AG08395 (cell line): ENCODE results near the gene SPDYE1.
"Not testable (repeated sequence)": the region's sequence is repeated elsewhere in the genome, so short reads cannot be mapped to it uniquely, and the experiment has no call there.

Source experiments
- DNase-seq: peaks from one replicate; pipeline ENCODE4 v3.0.0; 2012; ENCODE audit warnings: mixed read lengths, low spot score

SPDYE1 gene, protein sequence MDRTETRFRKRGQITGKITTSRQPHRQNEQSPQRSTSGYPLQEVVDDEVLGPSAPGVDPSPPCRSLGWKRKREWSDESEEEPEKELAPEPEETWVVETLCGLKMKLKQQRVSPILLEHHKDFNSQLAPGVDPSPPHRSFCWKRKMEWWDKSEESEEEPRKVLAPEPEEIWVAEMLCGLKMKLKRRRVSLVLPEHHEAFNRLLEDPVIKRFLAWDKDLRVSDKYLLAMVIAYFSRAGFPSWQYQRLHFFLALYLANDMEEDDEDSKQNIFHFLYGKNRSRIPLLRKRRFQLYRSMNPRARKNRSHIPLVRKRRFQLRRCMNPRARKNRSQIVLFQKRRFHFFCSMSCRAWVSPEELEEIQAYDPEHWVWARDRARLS

GRCh38 chr7:43997532-43997931 is at the start of gene SPDYE1:
Gene SPDYE1, plus strand, starts transcription at chr7:43997897. Its CDS starts 2,053 bp downstream, at chr7:43999950.
- DNase-seq, result not testable (repeated sequence)

DNA sequence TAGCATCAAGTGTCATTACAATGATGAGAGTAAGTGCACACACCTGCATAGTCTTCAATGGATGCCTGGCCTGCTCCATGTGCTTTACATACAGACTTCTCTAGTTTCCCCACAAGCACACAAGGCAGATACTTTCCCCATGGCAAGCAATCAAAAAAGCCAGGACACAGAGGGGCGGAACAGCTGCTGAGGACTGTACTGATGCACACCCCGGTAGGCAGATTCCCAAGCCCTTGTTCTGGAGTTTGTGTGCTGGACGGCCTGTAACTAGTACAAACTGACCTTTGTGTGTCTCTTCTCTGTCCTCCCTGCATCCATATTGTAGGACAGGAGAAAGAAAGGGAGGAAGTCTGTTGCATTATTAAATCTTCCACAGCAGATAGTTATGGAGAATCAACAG is 45.7 kb upstream of the SPDYE1 start:
- no peak for DNase-seq

GRCh38 chr7:43953071-43953470 is 44.6 kb upstream of the SPDYE1 start:
- DNase-seq, result no peak

GRCh38 chr7:43954524-43955228 is 43.0 kb upstream of the SPDYE1 start:
- peak; percentile 85 for DNase-seq

GRCh38 chr7:43956027-43956426 is 41.7 kb upstream of the SPDYE1 start:
- DNase-seq, result no peak

GRCh38 chr7:43960933-43961332 is 36.8 kb upstream of the SPDYE1 start:
- DNase-seq, result no peak

GRCh38 chr7:43966392-43966791 is 31.3 kb upstream of the SPDYE1 start:
- not testable (repeated sequence) for DNase-seq

DNA sequence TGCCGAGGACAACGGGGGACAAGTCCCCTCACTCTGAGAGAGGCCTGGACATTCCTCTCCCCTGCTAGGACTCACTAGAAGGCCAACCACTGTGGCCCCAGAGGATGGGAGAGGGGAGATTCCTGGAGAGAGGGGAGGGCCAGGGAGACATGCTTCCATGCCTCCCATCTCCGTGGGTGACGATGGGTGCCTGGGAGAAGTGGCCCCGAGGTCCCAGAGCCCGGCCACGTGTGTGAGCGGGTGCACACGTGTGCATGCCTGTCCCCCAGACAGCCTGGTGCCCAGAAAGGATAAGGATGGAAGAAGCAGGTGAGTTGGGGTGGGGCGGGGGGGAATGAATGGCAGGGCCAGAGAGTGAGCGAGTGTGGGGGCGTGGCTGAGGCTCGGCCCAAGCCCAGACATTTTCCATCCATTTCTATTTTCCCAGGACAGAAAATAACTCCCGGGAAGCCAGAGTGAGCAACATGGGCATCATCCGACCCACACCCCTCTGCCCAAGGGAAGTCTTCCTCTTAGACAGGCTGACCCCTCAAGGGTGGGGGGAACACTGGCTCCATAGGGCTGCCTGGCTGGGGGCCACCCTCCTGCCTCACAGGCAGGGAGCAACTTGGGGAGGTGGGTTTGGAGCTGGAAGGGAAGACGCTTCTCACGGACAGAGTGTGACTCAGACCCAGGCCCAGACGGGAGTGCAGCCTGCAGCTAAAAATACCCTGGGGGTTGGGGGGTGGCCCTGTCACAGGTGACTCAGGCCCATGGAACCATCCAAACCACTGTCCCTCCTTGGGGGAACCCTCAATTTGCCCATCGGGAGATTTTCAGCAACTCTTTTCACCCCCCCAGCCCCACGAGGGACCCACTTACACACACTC is 29.3 kb upstream of the SPDYE1 start:
- DNase-seq, result not testable (repeated sequence)

DNA sequence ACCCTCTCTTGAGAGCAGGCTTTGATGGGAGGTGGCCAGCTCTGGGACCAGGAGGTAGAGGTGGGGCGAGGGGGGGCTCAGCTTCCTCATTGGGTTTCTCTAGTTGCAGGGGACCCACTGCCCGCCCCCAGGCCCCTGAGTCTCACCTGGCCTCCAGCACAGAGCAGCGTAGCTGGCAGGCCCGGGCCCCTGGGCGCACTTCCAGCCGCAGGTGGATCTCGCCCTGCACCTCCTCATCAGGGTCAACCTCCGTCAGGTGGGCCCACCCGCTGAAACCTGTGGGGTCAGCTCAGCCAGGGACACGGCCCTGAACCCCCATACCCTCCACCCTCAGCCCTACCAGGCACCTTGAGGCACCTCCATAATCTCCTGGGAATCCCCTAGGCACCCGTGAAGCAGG is 28.1 kb upstream of the SPDYE1 start:
- DNase-seq, result not testable (repeated sequence)

GRCh38 chr7:43970698-43971097 is 27.0 kb upstream of the SPDYE1 start:
- not testable (repeated sequence) for DNase-seq

DNA sequence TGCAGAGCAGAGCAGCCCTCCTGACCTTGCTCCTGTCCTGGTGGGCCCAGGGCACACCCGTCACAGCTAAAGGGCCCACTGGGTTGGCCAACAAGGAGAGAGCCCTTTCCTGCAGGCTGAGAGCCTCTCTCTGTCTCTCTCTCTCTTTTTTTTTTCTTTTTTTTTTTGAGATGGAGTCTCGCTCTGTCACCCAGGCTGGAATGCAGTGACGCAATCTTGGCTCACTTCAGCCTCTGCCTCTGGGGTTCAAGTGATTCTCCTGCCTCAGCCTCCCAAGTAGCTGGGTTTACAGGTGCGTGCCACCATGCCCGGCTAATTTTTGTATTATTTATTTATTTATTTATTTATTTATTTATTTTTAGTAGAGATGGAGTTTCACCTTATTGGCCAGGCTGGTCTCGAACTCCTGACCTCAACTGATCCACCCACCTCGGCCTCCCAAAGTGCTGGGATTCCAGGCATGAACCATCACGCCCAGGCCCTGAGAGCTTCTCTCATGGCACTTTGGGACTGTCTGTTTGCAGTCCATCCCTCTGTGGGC is 23.6 kb upstream of the SPDYE1 start:
- not testable (repeated sequence) for DNase-seq

GRCh38 chr7:43974725-43975482 is 22.8 kb upstream of the SPDYE1 start:
- DNase-seq, result not testable (repeated sequence)

DNA sequence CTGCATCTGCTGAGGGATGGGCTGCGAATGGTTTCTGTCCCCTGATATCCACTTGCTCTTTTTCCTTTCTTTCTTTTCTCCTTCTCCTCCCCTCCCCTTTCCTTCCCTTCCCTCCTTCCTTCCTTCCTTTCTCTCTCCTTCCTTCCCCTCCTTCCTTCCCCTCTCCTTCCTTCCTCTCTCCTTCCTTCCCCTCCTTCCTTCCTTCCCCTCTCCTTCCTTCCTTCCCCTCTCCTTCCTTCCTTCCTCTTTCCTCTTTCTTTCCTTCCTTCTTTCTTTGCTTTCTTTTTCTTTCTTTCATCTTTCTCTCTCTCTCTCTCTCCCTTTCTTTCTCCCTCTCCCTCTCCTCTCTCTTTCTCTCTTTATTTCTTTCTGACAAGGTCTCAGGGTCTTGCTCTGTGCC is 20.2 kb upstream of the SPDYE1 start:
- DNase-seq, result no peak

DNA sequence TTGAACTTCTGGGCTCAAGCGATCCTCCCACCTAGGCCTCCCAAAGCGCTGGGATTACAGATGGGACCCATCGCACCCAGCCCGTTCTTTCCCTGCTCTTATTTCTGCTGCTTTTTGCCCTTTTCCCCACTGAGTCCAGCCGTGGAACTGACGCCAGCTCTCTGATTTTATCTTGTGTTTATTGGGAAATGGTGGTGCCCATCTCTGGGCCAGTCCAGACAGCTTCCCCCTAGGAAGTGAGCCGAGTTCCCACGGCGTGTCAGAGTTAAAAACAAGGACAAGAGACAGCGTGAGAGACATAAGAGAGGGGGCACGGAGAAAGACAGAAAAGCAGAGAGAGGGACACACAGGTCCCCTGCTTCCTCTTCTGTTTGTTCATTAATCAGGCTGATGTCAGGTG is 19.6 kb upstream of the SPDYE1 start:
- not testable (repeated sequence) for DNase-seq

DNA sequence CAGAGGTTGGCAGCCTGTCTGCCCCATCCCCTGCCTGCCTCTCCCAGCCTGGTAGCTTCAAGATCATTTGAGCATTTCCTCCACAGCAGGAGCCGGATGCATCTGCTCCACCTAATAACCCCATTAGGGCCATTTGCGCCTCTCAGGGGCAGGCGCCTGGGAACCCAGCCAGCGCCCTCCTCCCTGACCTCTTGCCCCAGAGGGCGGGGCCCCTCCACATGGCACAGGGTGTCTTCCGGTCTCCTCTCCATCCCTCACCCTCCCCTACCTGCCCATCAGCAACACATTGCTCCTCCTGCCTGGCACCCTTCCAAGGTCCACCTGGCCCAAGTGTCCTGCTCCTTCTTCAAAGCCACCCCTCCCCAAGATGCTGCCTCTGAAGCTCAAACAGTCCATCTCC is 14.8 kb upstream of the SPDYE1 start:
- DNase-seq, result not testable (repeated sequence)

DNA sequence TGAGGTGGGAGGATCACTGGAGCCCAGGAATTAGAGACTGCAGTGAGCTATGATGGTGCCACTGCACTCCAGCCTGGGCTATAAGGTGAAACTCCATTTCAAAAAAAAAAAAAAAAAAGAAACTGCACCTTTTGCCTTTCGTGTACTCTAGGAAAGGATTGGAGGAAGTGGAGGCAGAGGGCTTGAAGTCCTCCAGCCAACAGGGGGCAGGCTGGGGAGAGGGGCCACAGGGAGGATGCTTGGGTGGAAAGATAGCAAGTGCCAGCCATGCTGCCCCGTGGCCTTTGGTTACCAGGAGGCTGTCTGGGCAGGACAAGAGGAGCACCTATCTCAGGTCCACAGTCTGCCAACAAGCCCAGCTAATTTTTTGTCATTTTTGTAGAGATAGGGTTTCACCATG is 14.0 kb upstream of the SPDYE1 start:
- DNase-seq, result not testable (repeated sequence)

GRCh38 chr7:43985904-43986864 is 11.5 kb upstream of the SPDYE1 start:
- peak; percentile 79 for DNase-seq

- DNase-seq, result not testable (repeated sequence)
Observed at GRCh38 chr7:43987476-43987875, 10.2 kb upstream of the SPDYE1 start.

GRCh38 chr7:43990011-43990585 is 7.6 kb upstream of the SPDYE1 start:
- not testable (repeated sequence) for DNase-seq

- not testable (repeated sequence) for DNase-seq
Observed at GRCh38 chr7:43990829-43991228, 6.9 kb upstream of the SPDYE1 start.
